OCI-LY1 (cell line): ENCODE measurements around the gene C3orf18.

ENCODE experiments used
- H2AFZ ChIP-seq: fragments of 200-600 bp; sonication (generic), shearing (Covaris generic); 2 replicates; pipeline ENCODE4 v1.6.0; 2014; ENCODE audit warnings: antibody characterized with exemption, mild to moderate bottlenecking, low read length
- H3F3A ChIP-seq: fragments of 200-600 bp; sonication (generic), shearing (Covaris generic); 2 replicates; pipeline ENCODE4 v1.6.0; 2014; ENCODE audit warnings: mild to moderate bottlenecking, antibody characterized with exemption, low read length, moderate library complexity; ENCODE audit not compliant: insufficient read depth
- H3K27ac ChIP-seq: fragments of 200-600 bp; sonication (generic); 2 replicates; pipeline ENCODE4 v1.5.1; 2014; ENCODE audit warnings: low read length, mixed run types, mild to moderate bottlenecking, low read depth; ENCODE audit not compliant: poor library complexity, severe bottlenecking
- H3K27me3 ChIP-seq: fragments of 200-600 bp; sonication (generic); 2 replicates; pipeline ENCODE4 v1.6.0; 2014; ENCODE audit warnings: antibody characterized with exemption, mild to moderate bottlenecking, low read length, moderate library complexity; ENCODE audit not compliant: insufficient read depth
- H3K36me3 ChIP-seq: fragments of 200-600 bp; sonication (generic); 2 replicates; pipeline ENCODE4 v1.6.1; 2014; ENCODE audit warnings: mild to moderate bottlenecking, antibody characterized with exemption, low read length, moderate library complexity, mixed read lengths; ENCODE audit not compliant: insufficient read depth
- H3K4me1 ChIP-seq: fragments of 200-600 bp; sonication (generic); 2 replicates; pipeline ENCODE4 v1.5.1; 2014; ENCODE audit warnings: mild to moderate bottlenecking, low read length, moderate library complexity; ENCODE audit not compliant: insufficient read depth, severe bottlenecking
- H3K4me2 ChIP-seq: fragments of 200-600 bp; sonication (generic), shearing (Covaris generic); 2 replicates; pipeline ENCODE4 v1.6.1; 2014; ENCODE audit warnings: low read length
- H3K4me3 ChIP-seq: fragments of 200-600 bp; sonication (generic); 2 replicates; pipeline ENCODE4 v1.5.1; 2014; ENCODE audit warnings: low read length, low read depth, mild to moderate bottlenecking, mixed read lengths; ENCODE audit not compliant: poor library complexity, severe bottlenecking
- H3K79me2 ChIP-seq: fragments of 200-600 bp; shearing (Covaris generic); 2 replicates; pipeline ENCODE4 v1.6.1; 2016; ENCODE audit warnings: mixed run types, low read length, mixed read lengths; ENCODE audit not compliant: insufficient read depth
- H3K9ac ChIP-seq: fragments of 200-600 bp; sonication (generic), shearing (Covaris generic); 2 replicates; pipeline ENCODE4 v1.6.1; 2014; ENCODE audit warnings: mild to moderate bottlenecking, low read length, mixed read lengths
- H3K9me2 ChIP-seq: fragments of 200-600 bp; sonication (generic), shearing (Covaris generic); 2 replicates; pipeline ENCODE4 v1.6.1; 2014; ENCODE audit warnings: low read depth, mild to moderate bottlenecking, low read length, mixed read lengths
- H3K9me3 ChIP-seq: fragments of 200-600 bp; shearing (Covaris generic); 2 replicates; pipeline ENCODE4 v1.6.1; 2014; ENCODE audit warnings: low read length, mixed read lengths
- H4K20me1 ChIP-seq: fragments of 200-600 bp; sonication (generic), shearing (Covaris generic); 2 replicates; pipeline ENCODE4 v1.6.0; 2016; ENCODE audit warnings: mild to moderate bottlenecking, low read length; ENCODE audit not compliant: insufficient read depth
- EZH2 ChIP-seq: fragments of 200-600 bp; sonication (generic), shearing (Covaris generic); IDR thresholded peaks from 2 replicates; pipeline ENCODE4 v1.8.0; 2017; ENCODE audit warnings: borderline replicate concordance, mixed run types, mild to moderate bottlenecking, antibody characterized with exemption, low read length, moderate library complexity, mixed read lengths
- TF ChIP-seq, protein P1 (sequence below): fragments of 200-600 bp; sonication (generic), shearing (Covaris generic); IDR thresholded peaks from 2 replicates; pipeline ENCODE4 v1.5.1; 2017; ENCODE audit warnings: mild to moderate bottlenecking, antibody characterized with exemption, low read length, moderate library complexity, mixed read lengths

Gene C3orf18

DNA sequence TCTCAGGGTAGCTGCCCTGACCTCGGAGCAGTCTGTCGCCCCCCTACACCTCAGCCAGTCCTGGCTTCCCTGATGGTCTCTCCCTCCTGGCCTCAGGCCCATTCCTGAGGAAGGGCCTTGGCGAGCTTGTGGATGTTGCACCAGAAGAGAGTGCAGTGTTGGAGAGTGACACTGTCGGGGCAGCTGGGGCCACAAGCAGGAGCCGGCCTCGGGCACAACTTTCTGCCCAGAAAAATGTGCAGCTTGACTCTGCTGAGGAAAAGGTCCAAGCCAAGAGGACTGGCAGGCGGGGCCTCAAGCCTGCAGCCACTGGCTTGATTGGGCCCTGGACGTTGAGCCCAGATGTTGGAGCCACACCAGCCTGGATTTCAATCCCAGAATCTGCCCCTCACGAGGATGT is 14.5 kb upstream of the C3orf18 start:
- no peaks in the 10 kb centered on the region for H3K4me1 ChIP-seq
- no peaks in the 10 kb centered on the region for H3K9me2 ChIP-seq
- no peaks in the 10 kb centered on the region for H3K9me3 ChIP-seq
- no peaks in the 10 kb centered on the region for H3K79me2 ChIP-seq
- H3K9ac ChIP-seq: no peak overlapping the region
- no peaks in the 10 kb centered on the region for H3F3A ChIP-seq
- H3K36me3 ChIP-seq: no peaks in the 10 kb centered on the region
- H2AFZ ChIP-seq: no peak overlapping the region
- H4K20me1 ChIP-seq: no peaks in the 10 kb centered on the region
- no peak for TF ChIP-seq EZH2
- TF ChIP-seq, protein P1, sequence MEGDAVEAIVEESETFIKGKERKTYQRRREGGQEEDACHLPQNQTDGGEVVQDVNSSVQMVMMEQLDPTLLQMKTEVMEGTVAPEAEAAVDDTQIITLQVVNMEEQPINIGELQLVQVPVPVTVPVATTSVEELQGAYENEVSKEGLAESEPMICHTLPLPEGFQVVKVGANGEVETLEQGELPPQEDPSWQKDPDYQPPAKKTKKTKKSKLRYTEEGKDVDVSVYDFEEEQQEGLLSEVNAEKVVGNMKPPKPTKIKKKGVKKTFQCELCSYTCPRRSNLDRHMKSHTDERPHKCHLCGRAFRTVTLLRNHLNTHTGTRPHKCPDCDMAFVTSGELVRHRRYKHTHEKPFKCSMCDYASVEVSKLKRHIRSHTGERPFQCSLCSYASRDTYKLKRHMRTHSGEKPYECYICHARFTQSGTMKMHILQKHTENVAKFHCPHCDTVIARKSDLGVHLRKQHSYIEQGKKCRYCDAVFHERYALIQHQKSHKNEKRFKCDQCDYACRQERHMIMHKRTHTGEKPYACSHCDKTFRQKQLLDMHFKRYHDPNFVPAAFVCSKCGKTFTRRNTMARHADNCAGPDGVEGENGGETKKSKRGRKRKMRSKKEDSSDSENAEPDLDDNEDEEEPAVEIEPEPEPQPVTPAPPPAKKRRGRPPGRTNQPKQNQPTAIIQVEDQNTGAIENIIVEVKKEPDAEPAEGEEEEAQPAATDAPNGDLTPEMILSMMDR: no peak
- H3K4me3 ChIP-seq: no peak overlapping the region
- no peak overlapping the region for H3K4me2 ChIP-seq
- H3K27me3 ChIP-seq: no peaks in the 10 kb centered on the region
- H3K27ac ChIP-seq: no peak overlapping the region

DNA sequence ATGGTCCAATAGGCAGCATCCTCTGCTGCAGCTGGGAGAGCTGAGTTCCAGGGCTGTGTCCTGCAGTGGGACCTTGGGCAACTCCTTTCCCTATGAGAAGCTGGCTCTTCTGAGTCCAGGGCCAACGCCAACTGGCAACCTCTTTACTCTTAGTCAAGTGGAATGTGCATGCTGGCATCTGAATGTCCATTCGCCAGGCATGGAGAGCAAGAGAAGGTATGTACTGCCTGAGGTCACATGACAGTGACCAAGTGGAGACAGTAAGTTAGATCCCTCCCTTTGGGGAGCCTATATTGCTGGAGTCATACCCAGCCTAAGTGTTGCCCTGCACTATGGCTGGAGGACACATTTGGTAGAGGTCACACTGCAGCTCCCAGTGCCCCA is 13.9 kb upstream of the C3orf18 start:
- Histone ChIP-seq H3K4me1 (no peaks in the 10 kb centered on the region), H3K27me3 (no peaks in the 10 kb centered on the region), H2AFZ (no peak overlapping the region), H3K27ac (no peak overlapping the region), H3K79me2 (no peaks in the 10 kb centered on the region), H4K20me1 (no peaks in the 10 kb centered on the region), H3K9ac (no peak overlapping the region), H3K4me3 (no peak overlapping the region), H3F3A (no peaks in the 10 kb centered on the region), H3K36me3 (no peaks in the 10 kb centered on the region), H3K4me2 (no peak overlapping the region), H3K9me3 (no peaks in the 10 kb centered on the region), H3K9me2 (no peaks in the 10 kb centered on the region)
- TF ChIP-seq EZH2: no peak
- TF ChIP-seq, protein P1: no peak

DNA sequence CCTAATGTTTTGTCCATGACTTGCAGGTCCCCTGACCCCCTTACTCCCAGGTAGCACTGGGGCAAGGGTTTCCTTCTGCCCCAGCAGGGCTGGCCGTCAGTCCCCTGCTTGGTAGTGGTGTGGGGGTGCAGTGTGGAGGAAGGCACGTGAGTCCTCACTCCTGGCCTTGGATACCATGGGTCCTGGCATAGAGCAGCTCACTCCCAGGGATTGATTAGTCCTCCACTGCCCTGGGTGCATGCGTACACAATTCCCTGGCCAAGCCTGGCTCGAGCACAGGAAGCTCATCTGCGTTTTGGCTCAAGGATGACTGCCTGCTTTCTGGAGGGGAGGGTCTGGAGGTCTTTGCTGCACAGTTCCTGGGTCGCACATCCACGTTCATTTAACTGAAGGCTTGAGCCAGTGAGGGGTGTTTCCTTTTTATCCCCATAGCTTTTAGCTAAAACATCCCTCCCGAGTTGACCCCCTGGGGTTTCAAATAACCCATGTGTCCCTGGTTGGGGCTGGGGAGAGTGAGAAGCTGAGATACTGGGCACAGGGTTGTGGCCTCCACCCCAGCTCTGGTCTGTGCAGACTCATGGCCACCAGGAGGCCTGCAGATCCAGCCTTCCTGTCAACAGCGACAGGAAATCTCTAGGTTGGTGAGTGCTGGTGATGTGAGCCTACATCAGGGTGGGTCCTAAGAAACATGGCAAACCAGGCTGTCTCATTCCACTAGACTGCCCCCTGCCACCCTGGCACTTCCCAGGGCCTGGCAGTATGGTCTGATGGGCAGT is 13.3 kb upstream of the C3orf18 start:
- no peak overlapping the region for H3K9ac ChIP-seq
- H3K9me2 ChIP-seq: no peaks in the 10 kb centered on the region
- no peak overlapping the region for H3K4me2 ChIP-seq
- H3K4me3 ChIP-seq: no peak overlapping the region
- no peaks in the 10 kb centered on the region for H3K27me3 ChIP-seq
- TF ChIP-seq, protein P1: no peak
- no peak for TF ChIP-seq EZH2
- H4K20me1 ChIP-seq: no peaks in the 10 kb centered on the region
- H3K27ac ChIP-seq: no peak overlapping the region
- H3K36me3 ChIP-seq: no peaks in the 10 kb centered on the region
- no peak overlapping the region for H2AFZ ChIP-seq
- no peaks in the 10 kb centered on the region for H3K79me2 ChIP-seq
- H3K9me3 ChIP-seq: no peaks in the 10 kb centered on the region
- no peaks in the 10 kb centered on the region for H3F3A ChIP-seq
- H3K4me1 ChIP-seq: no peaks in the 10 kb centered on the region
